ENCODE measurements around the gene NKX1-1. TPM values are rescaled to one million over a fixed set of nuclear protein-coding genes. Genes with fewer than 3 reads are reported as not detected.

NKX1-1 gene
- polyA plus RNA-seq, 1 donor from 2014 or later = not detected

DNA sequence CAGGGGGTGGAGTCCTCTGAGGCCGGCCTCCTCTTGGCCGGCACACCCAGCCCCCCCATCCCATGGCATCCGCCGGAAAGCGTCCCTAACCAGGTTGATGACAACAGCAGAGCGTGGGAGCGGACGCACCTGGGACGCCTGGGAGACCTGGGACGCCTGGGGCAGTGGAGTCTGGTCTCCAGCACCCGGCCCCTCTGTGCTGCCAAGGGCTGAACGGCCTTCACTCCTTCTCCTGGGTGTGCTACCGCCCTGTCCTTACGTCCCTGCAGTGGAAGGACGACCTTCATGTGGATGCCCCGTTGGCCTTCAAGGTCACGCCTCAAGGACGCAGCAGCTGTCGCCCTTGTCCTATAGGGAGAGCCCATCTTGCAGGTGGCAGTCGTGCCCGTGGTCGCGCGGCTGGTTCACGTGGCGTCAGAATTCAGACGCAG lies 26.9 kb downstream of the NKX1-1 start:
- H3K4me3 ChIP-seq (ENCODE audit: low read length) = no peak overlapping the region
- H3K9me3 ChIP-seq (ENCODE audit: low read length) = no peaks in the 10 kb centered on the region
- H3K36me3 ChIP-seq (ENCODE audit: insufficient read depth, low read length) = no peaks in the 10 kb centered on the region
- H3F3A ChIP-seq (ENCODE audit: insufficient read depth, low read length, poor library complexity, severe bottlenecking) = no peaks in the 10 kb centered on the region
- no peak overlapping the region for H3K27ac ChIP-seq (ENCODE audit: low read length)
- no peaks in the 10 kb centered on the region for H4K20me1 ChIP-seq (ENCODE audit: insufficient read depth)
- no peaks in the 10 kb centered on the region for H3K27me3 ChIP-seq (ENCODE audit: insufficient read depth, low read depth, low read length)
- H3K4me2 ChIP-seq (ENCODE audit: low read length) = no peak overlapping the region
- TF ChIP-seq SMC3 (conservative IDR thresholded peaks at IDR 0.05; ENCODE audit: poor library complexity) = no peak
- no peak for TF ChIP-seq MXI1 (conservative IDR thresholded peaks at IDR 0.05; ENCODE audit: poor library complexity, severe bottlenecking)
- TF ChIP-seq EP300 (conservative IDR thresholded peaks at IDR 0.05; ENCODE audit: poor library complexity, severe bottlenecking) = no peak
- no peak for TF ChIP-seq TAF1 (IDR thresholded peaks at IDR 0.05; ENCODE audit: low read depth)
- TF ChIP-seq, protein P1, sequence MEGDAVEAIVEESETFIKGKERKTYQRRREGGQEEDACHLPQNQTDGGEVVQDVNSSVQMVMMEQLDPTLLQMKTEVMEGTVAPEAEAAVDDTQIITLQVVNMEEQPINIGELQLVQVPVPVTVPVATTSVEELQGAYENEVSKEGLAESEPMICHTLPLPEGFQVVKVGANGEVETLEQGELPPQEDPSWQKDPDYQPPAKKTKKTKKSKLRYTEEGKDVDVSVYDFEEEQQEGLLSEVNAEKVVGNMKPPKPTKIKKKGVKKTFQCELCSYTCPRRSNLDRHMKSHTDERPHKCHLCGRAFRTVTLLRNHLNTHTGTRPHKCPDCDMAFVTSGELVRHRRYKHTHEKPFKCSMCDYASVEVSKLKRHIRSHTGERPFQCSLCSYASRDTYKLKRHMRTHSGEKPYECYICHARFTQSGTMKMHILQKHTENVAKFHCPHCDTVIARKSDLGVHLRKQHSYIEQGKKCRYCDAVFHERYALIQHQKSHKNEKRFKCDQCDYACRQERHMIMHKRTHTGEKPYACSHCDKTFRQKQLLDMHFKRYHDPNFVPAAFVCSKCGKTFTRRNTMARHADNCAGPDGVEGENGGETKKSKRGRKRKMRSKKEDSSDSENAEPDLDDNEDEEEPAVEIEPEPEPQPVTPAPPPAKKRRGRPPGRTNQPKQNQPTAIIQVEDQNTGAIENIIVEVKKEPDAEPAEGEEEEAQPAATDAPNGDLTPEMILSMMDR (IDR thresholded peaks at IDR 0.05; ENCODE audit: poor library complexity, severe bottlenecking) = no peak
- TF ChIP-seq REST (IDR thresholded peaks at IDR 0.05; ENCODE audit: borderline replicate concordance) = no peak
- TF ChIP-seq EZH2 (IDR thresholded peaks at IDR 0.05; ENCODE audit: borderline replicate concordance, insufficient read depth, low read length, poor library complexity, severe bottlenecking) = no peak
- no peak for TF ChIP-seq POLR2AphosphoS5 (IDR thresholded peaks at IDR 0.05)
- H3K9me2 ChIP-seq (ENCODE audit: insufficient read depth, low read length) = no peaks in the 10 kb centered on the region
- no peaks in the 10 kb centered on the region for H3K79me2 ChIP-seq (replicated peaks; ENCODE audit: insufficient read depth, low read length)
- H3K9ac ChIP-seq (ENCODE audit: low read length) = no peak overlapping the region
- no peak overlapping the region for H2AFZ ChIP-seq (ENCODE audit: low read depth, low read length)

GRCh38 chr4:1378559-1379231 lies 27.5 kb downstream of the NKX1-1 start:
- H3K9me3 ChIP-seq (ENCODE audit: low read length) = no peaks in the 10 kb centered on the region

More at GRCh38 chr4:1378559-1379231, 27.5 kb downstream of the NKX1-1 start:
- Histone ChIP-seq H2AFZ (ENCODE audit: low read depth, low read length) (no peak overlapping the region), H3K9ac (ENCODE audit: low read length) (no peak overlapping the region), H3K4me2 (ENCODE audit: low read length) (no peak overlapping the region), H3K9me2 (ENCODE audit: insufficient read depth, low read length) (no peaks in the 10 kb centered on the region), H3K27me3 (ENCODE audit: insufficient read depth, low read depth, low read length) (no peaks in the 10 kb centered on the region), H4K20me1 (ENCODE audit: insufficient read depth) (no peaks in the 10 kb centered on the region), H3K79me2 (replicated peaks; ENCODE audit: insufficient read depth, low read length) (no peaks in the 10 kb centered on the region), H3K27ac (ENCODE audit: low read length) (no peak overlapping the region), H3K4me3 (ENCODE audit: low read length) (no peak overlapping the region), H3F3A (ENCODE audit: insufficient read depth, low read length, poor library complexity, severe bottlenecking) (no peaks in the 10 kb centered on the region), H3K36me3 (ENCODE audit: insufficient read depth, low read length) (no peaks in the 10 kb centered on the region)
- TF ChIP-seq EZH2 (IDR thresholded peaks at IDR 0.05; ENCODE audit: borderline replicate concordance, insufficient read depth, low read length, poor library complexity, severe bottlenecking) = no peak
- no peak for TF ChIP-seq TAF1 (IDR thresholded peaks at IDR 0.05; ENCODE audit: low read depth)
- no peak for TF ChIP-seq REST (IDR thresholded peaks at IDR 0.05; ENCODE audit: borderline replicate concordance)
- TF ChIP-seq EP300 (conservative IDR thresholded peaks at IDR 0.05; ENCODE audit: poor library complexity, severe bottlenecking) = no peak

Data from neural cell (in vitro differentiated cells).